Stromal cell of bone marrow (primary cell): ENCODE data around the gene GPC2.

Experiments used
- DNase-seq: peaks from one replicate; pipeline ENCODE4 v3.0.0-alpha.2; 2012; ENCODE audit warnings: low read depth

GPC2 gene

DNA sequence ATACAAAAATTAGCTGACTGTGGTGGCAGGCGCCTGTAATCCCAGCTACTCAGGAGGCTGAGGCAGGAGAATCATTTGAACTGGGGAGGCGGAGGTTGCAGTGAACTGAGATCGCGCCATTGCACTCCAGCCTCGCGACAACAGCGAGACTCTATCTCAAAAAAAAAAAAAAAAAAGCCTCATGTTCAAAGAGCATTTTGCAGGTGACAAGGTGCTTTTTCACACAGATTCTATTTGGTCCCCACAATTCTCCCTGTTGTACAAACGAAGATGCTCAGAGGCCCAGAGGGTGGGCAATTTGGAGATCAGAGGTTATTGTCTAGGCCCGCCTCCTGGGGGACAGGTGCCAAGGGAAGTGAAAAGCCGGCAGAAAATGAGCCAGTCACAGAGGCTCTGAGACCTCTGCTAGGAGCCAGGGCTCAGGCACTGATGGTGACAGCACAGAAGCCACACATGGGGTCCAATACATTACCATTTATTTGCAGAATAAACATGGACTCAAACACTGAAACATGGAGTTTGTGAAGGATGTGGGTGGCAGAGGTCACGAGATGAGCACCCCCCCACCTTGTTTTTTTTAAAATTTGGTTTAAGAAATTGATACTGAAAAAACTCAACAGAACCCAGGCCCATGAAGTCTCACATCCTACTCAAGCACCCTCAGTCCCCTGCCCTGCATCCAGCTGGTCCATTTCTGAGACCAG lies 7.9 kb downstream of the GPC2 start:
- no peak for DNase-seq

- DNase-seq: no peak
Measured at GRCh38 chr7:100167912-100168323, 9.3 kb downstream of the GPC2 start.

DNA sequence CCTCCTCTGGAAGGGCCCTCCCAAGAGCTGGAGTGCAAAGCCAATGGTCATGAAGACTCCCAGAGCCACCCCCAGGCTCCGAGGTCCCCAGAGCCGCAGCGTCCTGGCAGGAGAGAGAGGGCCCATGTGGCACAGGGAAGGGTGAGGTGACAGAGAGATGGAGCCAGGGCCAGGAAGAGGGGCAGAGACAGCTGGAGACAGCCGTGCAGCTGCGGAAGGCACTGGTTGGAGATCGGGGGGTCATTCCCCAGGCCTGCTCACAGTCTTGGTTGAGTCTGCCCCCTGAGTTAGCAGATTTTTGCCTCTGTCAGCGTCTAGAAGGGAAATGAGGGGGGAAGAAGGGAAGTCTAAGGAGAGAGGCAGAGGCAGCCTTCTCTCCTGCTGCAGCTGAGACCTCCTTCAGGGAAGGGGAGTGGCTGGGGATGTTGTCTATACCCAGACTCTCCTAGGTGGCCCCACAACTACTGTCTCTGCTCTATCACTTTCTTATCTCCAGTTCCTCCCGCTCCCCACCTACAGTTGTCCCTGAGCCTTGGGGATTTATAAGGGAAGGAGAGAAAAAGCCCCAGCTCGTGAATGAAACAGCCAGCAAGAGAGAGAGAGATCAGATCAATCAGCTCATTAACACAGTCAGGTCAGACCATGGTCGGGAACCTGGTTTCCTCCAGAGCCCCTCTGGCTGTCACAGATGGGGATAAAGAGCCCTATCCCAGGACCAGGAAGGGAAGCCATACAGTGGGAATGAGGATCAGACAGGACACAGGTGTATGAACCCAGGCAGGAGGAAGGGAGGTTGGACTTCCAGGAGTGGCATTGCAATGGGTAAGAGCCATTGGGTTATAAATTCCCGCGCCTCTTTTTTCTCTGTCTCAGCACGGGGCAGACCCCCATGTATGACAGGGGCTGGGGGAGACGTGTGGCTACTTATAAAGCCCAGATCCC lies 9.9 kb downstream of the GPC2 start:
- DNase-seq: no peak

- DNase-seq: no peak
Measured at GRCh38 chr7:100166317-100166940, 10.8 kb downstream of the GPC2 start.

DNA sequence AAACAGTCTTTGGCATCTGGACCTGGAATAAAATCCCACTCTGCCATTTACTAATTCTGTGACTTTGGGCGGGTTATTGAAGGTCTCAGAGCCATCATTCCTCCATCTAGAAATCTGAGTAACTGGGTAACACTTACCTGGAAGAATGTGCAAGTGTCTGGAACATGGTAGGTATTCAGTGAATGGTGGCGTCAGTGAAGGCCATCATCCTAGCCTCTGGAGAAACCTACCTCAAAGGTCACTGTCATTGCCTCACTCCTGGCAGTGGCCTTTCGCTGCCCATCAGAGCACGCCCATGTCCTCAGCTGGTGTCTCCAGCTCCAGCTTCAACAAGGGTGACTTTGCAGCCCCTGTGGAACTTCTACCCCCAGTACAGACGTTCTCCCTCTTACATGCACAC lies 13.3 kb downstream of the GPC2 start:
- DNase-seq: no peak

DNA sequence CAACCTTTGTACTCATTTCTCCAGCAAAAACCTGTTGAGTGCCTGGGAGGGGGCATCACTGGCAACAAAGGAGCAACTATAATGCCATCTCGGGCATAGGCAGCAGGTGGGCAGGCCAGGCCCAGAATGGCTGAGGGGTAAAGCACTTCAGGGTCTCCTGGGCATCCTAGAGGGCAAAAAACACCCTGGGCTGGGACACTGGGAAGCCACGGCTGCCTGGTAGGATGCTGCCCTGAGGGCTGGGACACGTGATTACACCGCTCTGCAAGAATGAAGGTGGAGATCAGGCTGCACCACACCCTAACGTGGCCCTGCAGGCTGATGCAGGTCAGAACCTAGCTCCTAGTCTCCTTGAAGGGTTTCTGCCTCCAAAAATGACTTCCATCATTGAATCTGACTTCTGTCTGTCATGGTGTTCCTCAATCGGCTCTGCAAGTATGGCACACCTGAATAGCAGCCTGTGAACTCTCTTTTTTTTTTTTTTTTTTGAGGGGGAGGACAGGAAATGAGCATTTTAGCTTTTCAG lies 14.1 kb downstream of the GPC2 start:
- no peak for DNase-seq

DNA sequence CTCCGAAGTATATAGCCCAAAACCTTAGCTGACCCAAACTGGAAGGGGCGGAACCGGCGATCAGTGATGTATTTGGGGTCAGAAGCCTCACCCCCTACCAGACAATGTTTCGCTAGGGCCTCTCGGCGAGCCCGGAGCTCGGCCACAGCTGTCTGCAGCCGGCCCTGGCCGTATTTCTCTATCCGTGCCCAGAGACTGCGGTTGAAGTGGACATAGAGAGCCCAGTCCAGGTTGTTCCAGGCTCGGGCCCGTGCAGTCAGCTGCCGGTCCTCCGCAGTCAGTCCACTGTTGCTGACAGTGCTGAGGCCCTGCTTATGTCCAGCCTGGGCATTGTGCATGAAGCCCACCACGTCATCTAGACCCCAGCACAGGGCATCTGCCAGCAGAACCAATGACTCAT lies 17.1 kb downstream of the GPC2 start:
- no peak for DNase-seq

GRCh38 chr7:100159099-100159623 lies 18.0 kb downstream of the GPC2 start:
- DNase-seq: no peak

DNA sequence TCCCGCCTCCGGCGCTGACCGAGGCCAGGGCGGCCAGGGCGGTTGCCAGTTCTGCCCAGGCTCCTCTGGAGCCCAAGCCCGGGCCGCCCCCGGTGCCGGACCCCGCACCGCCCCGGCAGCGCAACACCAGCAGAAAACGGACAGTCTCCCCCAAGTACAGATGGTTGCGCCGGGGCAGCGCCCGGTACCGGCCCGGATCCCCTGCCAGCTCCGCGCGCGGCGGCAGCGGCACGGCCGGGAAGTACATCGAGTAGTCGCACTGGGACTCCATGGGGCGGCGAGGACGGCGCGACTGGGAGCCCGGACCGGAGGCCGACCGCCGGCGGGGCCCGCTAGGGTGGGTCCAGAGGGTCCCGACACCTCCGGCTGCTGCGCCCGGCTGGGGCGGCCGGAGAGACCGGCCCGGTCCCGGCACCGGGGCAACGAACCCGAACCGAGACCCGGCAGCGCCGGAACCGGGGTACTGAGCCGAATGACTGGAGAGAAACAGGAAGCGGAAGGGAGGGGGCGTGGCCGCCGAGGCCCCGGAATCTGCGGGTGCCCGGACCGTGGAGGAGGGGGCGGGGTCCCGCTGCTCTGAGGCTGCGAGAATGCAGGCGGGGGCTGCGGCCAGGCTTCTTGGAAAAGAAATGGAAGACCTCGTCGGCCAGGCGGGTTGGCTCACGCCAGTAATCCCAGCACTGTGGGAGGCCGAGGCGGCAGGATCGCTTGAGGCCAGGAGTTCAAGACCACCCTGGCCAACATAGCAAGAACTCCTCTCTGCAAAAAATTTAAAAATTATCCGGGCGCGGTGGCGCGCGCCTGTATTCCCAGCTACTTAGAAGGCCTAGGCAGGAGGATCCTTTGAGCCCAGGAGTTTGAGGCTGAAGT lies 18.7 kb downstream of the GPC2 start, which contains the start of gene TRAPPC14:
Gene TRAPPC14 (minus strand): TSS at position 495 of the 870 bp plus-strand sequence. CDS start 224 bp downstream, at position 271.
- DNase-seq: peak; percentile 63

DNA sequence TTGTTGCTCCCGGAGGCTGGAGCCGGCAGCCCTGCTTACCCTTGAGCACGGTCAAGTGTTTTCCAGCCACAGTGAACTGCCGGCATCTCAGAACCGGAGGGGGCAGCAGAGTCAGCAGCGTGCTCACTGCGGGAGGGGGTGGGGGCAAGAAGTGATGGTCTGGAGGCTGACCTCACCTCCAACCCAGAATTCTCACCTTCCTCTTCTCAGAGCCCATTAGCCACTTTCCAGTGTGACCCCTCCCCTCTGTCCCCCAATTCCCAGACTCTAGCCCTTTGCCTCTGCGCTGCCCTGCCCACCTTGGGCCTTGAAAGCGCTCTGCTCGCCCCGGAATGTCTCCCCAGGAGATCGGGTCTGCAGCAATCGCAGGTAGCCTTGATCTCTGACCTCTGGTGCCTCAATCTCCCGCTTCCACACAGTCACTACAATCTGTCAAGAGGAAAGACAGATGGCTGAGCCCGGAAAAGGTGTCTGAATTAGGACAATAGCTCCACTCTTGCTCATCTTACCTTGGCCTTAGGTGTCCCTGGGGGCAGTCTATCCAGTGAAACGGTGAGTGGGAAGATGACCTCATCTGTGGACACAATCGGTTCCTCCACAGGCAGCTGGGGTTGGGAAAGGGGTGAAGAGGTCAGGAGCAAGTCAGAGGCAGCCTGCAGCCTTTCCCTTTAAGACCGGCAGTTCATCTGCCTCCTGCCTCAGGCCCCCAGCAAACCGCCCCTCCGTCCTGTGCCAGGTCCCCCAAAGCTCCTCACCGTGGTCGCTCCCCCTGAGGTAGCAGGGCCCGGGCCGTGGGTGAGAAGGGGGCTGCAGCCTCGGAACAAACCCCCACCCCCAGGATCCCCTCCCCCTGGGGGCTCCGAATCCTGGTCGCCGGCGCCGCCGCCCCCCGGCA lies 19.6 kb downstream of the GPC2 start:
- DNase-seq: no peak

GRCh38 chr7:100157069-100157333 lies 20.2 kb downstream of the GPC2 start:
- no peak for DNase-seq

DNA sequence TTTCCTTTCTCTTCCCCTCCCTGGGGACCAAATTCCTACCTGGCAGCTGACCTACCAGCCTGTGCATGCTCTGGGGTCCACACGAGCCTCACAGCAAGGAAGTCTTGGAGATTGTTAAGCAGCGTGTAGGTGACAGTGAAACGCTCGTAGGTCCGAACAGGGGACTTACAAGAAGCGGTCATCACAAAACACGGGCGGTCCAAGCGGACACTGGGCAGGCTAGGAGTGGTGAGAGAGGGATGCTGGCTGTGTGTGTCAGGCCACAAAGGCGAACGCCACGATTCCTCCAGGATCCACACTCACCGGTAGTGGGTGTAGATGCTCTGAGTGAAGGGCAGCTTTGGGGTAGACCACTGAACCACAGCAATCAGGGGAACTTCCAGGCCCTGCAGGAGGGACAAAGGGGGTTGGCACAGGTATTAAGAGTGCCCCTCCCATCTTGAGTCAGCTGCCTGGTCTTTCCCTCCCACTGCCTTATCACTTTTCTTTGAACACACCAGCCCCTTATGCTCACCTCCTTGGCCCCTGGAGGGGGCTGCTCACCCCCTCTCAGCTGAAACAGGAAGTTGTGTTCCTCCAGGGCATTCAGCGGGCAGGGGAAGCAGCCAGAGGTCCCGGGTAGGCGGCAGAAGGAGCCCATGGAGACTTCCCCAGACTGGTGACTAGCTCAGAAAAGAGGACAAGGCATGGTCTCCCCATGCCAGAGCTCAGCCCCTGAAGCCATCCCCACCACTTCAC lies 20.7 kb downstream of the GPC2 start:
- DNase-seq: no peak

DNA sequence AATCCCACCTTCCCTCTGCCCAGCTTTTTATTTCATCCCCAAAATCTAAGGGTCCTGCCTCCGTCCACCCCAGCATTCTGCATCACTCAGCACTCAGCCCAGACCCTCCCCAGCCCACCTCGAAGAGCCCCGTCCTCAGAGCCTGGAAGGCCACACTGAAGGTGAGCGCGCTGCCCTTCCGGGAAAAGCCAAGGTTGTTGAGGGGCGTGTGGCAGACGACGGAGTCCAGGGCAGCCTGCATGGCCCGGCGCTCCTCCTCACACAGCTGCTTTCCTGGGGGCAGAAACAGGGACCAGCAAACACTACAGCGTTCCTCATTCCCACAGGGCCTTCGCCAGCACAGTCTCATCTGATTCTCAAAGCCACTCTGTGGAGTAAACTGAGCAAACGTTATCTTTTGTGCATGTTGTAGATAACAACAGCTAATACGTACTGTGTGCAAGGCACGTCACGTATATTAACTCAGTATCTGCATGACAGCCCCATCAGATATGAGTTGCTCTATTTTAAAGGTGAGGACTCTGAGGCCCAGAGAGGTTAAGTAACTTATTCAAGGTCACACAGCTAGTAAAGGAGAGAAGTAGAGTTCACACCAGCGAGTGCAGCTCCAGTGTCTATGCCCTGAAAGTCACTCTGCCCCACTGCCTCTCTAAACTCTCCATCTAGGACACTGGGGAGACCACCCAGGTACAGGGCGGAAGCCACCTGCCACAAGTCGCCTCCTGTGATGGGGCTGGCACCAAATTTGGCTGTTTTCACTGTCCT lies 21.4 kb downstream of the GPC2 start:
- DNase-seq: no peak

DNA sequence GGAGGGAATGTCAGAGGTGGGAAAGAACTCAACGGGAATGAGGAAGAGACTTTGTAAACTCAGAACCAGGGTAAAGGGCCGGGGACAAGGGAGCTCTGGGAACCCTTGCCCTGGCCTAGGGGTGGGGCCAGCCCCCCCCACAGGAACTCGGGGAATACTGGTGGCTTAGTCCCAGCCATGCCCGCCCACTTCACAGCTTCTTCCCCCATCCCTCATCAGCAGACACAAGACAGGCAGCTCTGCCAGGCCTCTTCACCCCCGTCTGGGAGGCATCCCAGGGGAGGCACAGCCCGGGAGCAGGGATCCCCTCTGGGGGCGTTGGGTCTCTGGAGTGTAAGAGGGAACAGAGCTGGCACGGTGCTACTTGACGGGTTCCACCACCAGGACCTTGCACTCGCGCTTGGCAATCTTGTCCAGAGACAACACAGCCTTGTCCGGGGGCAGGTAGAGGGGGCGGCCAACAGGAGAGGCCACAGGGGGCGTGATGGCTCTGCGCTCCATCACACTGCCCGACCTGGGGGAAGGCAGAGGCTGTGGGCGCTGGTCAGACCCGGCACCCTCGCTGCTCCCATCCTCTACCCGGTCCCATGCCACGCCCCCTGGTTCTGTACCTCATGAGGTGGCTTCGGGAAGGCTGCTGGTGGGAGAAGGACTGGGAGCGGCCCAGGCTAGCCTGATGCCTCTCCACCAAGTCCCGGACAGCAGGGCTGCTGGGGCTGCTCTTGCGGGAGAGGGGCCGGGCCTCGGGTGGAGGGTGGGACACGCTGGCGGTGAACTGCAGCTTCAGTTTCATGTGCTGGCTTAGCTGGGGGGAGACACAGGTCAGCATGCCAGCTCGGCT lies 22.3 kb downstream of the GPC2 start:
- DNase-seq: no peak

- DNase-seq: no peak
Measured at GRCh38 chr7:100153708-100154535, 23.3 kb downstream of the GPC2 start.

- no peak for DNase-seq
Measured at GRCh38 chr7:100152937-100153666, 24.1 kb downstream of the GPC2 start.
